IgD-negative memory B cell (primary cell): ENCODE results near the gene SMC5. TPM values are rescaled to one million over a fixed set of nuclear protein-coding genes. Genes with fewer than 3 reads are reported as not detected.

Experiments used
- H3K27ac Mint-ChIP-seq, 3 donors: one replicate each; pipeline ENCODE4 v1.8.0; 2020 to 2022; ENCODE audit warnings: mild to moderate bottlenecking in 3 of 3, mixed read lengths in 3 of 3, moderate library complexity in 1 of 3
- H3K27me3 Mint-ChIP-seq: one replicate; pipeline ENCODE4 v1.8.0; 2021; ENCODE audit warnings: mixed read lengths
- H3K36me3 Mint-ChIP-seq: one replicate; pipeline ENCODE4 v1.8.0; 2020; ENCODE audit warnings: mild to moderate bottlenecking, mixed read lengths
- H3K4me1 Mint-ChIP-seq, 3 donors: one replicate each; pipeline ENCODE4 v1.8.0; 2020 to 2022; ENCODE audit warnings: mixed read lengths in 3 of 3, mild to moderate bottlenecking in 1 of 3
- H3K4me3 Mint-ChIP-seq, 4 donors: one replicate each; pipeline ENCODE4 v1.8.0; 2020 to 2022; ENCODE audit warnings: mild to moderate bottlenecking in 4 of 4, mixed read lengths in 4 of 4, moderate library complexity in 3 of 4
- H3K9me3 Mint-ChIP-seq, 3 donors: one replicate each; pipeline ENCODE4 v1.8.0; 2020 to 2021; ENCODE audit warnings: mixed read lengths in 3 of 3, mild to moderate bottlenecking in 1 of 3
- polyA plus RNA-seq: library from polyadenylated mRNA; unstranded; fragments of 300-500 nt; fragmentation: Illumina TruSeq; gene quantifications from one replicate; pipeline ENCODE4 v1.2.3, GENCODE V29; 2021

SMC5 gene
- polyA plus RNA-seq, 1 donor from 2014 or later, result 14.3 TPM

DNA sequence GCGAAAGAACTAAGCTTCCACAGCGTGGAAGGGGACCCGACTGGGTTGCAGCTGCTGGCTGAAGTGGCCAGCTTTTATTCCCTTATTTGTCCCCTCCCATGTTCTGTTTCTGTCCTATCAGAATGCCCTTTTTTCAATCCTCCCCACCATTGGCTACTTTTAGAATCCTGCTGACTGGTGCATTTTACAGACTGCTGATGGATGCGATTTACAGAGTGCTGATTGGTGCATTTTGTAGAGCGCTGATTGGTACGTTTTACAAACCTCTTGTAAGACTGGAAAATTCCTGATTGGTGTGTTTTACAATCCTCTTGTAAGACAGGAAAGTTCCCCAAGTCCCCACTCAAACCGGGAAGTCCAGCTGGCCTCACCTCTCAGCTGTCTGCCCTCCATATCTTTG is 105.0 kb downstream of the SMC5 start:
- Mint-ChIP-seq H3K36me3 (no peaks in the 10 kb centered on the region), H3K4me1 (no peaks in the 10 kb centered on the region), H3K4me3 (no peak overlapping the region), H3K27ac (no peak overlapping the region), H3K27me3 (no peaks in the 10 kb centered on the region), H3K9me3 (no peaks in the 10 kb centered on the region)

DNA sequence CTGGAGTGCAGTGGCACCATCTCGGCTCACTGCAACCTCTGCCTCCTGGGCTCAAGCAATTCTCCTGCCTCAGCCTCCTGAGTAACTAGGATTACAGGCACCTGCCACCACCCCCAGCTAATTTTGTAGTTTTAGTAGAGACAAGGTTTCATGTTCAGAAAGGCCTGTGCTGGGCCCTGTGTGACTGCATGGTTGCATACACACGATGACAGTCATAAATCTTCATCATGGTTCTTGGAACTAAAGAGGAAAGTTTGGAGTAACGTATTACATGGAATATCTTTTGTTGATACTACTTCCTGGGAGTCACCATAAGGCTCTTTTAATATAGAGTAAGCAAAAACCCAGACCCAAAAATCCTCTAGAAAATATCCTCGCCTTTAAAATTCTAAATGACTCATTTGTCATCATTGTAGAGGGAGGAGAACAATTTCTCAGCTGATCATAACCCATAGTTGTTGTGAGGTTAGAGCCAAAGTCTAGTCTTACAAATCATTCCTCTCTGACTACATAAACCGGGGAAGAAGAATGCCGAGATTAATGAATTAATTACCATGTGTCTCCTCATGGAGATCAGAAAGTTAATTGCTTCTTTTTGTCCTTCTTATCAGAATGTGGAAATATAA is 108.6 kb downstream of the SMC5 start:
- Mint-ChIP-seq H3K27ac (no peak overlapping the region), H3K9me3 (no peaks in the 10 kb centered on the region), H3K36me3 (no peaks in the 10 kb centered on the region), H3K4me1 (no peaks in the 10 kb centered on the region), H3K27me3 (no peaks in the 10 kb centered on the region), H3K4me3 (no peak overlapping the region)

DNA sequence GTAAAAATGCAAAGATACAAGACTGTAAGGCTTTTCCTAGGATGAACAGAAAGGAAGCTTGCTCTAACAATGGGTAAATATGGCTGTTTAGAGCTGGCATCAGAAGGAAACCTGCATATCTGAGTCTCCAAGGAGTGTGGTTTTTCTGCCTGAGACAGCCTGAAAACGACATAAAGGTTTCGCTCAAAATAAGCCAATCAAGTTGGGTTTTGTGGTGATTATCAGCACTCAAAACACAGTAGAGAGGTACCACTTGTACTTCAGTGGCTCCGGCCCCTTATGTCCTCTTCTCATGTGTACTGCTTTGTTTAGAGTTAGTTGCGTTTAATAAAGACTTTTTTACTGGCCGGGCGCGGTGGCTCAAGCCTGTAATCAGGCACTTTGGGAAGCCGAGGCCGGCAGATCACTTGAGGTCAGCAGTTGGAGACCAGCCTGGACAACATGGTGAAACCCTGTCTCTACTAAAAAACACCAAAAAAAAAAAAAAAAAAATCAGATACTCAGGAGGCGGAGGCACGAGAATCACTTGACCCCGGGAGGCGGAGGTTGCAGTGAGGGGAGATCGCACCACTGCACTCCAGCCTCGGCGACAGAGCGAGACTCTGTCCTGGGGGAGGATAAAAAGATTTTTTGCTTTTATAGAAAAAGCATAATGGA is 116.3 kb downstream of the SMC5 start:
- Mint-ChIP-seq H3K27ac (no peak overlapping the region), H3K27me3 (no peaks in the 10 kb centered on the region), H3K4me3 (no peak overlapping the region), H3K4me1 (no peaks in the 10 kb centered on the region), H3K36me3 (no peaks in the 10 kb centered on the region), H3K9me3 (no peaks in the 10 kb centered on the region)

GRCh38 chr9:70382046-70382708 is 123.4 kb downstream of the SMC5 start:
- Mint-ChIP-seq H3K9me3 (no peaks in the 10 kb centered on the region), H3K4me1 (peaks cover 0 to 3% (median 0%) of the 10 kb centered on the region in 3 donors), H3K27me3 (no peaks in the 10 kb centered on the region), H3K27ac (peak overlapping the region in 1 of 3 donors; percentile 46), H3K36me3 (peaks cover 4% of the 10 kb centered on the region), H3K4me3 (no peak overlapping the region)

- peak overlapping the region in 1 of 4 donors; percentile 10 for H3K4me3 Mint-ChIP-seq
- peaks cover 0 to 3% (median 0%) of the 10 kb centered on the region in 3 donors for H3K4me1 Mint-ChIP-seq
- peak overlapping the region in 1 of 3 donors; percentile 46 for H3K27ac Mint-ChIP-seq
- no peaks in the 10 kb centered on the region for H3K9me3 Mint-ChIP-seq
- H3K27me3 Mint-ChIP-seq, result no peaks in the 10 kb centered on the region
- peaks cover 6% of the 10 kb centered on the region for H3K36me3 Mint-ChIP-seq
Measured at GRCh38 chr9:70382709-70383605, 124.2 kb downstream of the SMC5 start.

GRCh38 chr9:70385426-70385825 is 126.6 kb downstream of the SMC5 start:
- Mint-ChIP-seq H3K27ac (no peak overlapping the region), H3K4me3 (no peak overlapping the region), H3K36me3 (peaks cover 9% of the 10 kb centered on the region), H3K9me3 (no peaks in the 10 kb centered on the region), H3K4me1 (peaks cover 2 to 10% (median 7%) of the 10 kb centered on the region in 3 donors), H3K27me3 (no peaks in the 10 kb centered on the region)

- Mint-ChIP-seq H3K27me3 (no peaks in the 10 kb centered on the region), H3K36me3 (peaks cover 8% of the 10 kb centered on the region), H3K4me3 (no peak overlapping the region), H3K9me3 (no peaks in the 10 kb centered on the region), H3K27ac (peak overlapping the region in 1 of 3 donors; percentile 53), H3K4me1 (peaks cover 12 to 31% (median 18%) of the 10 kb centered on the region in 3 donors)
Measured at GRCh38 chr9:70387663-70388062, 128.9 kb downstream of the SMC5 start.

DNA sequence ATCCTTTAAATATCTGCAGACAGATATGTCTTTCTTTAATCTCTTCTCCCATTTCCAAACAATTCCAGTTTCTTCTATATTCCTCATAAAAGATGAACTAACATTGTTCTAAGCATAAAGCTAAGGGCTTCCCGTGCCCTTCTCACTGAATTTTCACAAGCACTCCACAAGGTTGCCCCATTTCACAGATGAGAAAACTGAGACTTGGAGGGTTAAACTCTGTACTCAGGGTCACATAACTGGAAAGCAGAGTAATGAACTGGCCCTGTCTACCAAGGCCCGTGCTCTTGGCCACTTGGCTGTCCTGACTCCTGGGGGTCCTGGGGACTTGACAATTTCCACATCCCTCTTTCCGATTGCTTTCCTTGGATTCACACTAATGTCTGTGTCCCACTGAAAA is 130.4 kb downstream of the SMC5 start:
- Mint-ChIP-seq H3K9me3 (no peaks in the 10 kb centered on the region), H3K27ac (no peak overlapping the region), H3K27me3 (no peaks in the 10 kb centered on the region), H3K4me3 (peak overlapping the region in 1 of 4 donors; percentile 40), H3K36me3 (peaks cover 8% of the 10 kb centered on the region), H3K4me1 (peaks cover 11 to 37% (median 21%) of the 10 kb centered on the region in 3 donors)

- Mint-ChIP-seq H3K4me3 (peak overlapping the region in 1 of 4 donors; percentile 40), H3K27me3 (no peaks in the 10 kb centered on the region), H3K36me3 (peaks cover 8% of the 10 kb centered on the region), H3K9me3 (no peaks in the 10 kb centered on the region), H3K4me1 (peaks cover 11 to 37% (median 21%) of the 10 kb centered on the region in 3 donors), H3K27ac (no peak overlapping the region)
Measured at GRCh38 chr9:70389621-70390266, 131.0 kb downstream of the SMC5 start.

- Mint-ChIP-seq H3K4me3 (no peak overlapping the region), H3K36me3 (peaks cover 8% of the 10 kb centered on the region), H3K4me1 (peaks cover 11 to 41% (median 21%) of the 10 kb centered on the region in 3 donors), H3K9me3 (no peaks in the 10 kb centered on the region), H3K27ac (peak overlapping the region in 1 of 3 donors; percentile 20), H3K27me3 (no peaks in the 10 kb centered on the region)
Measured at GRCh38 chr9:70390933-70391341, 132.2 kb downstream of the SMC5 start.

DNA sequence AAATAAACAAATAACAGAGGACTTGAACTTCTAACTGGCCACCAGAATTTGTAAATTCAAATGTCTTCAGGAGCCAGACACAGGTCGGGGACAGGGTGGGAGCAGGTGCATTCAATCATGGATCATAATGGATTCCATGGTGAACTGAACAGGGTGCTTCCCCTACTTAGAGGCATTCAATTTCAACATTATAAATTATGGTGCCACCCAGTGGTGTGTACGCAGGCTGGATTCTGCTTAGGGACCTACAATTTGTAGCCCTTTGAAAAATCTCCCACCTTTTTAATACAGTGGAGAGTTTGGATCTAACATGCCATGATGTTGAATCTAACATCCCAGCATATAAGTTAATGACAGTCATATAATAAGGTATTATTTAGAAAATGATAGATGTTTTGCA is 133.4 kb downstream of the SMC5 start:
- peaks cover 5% of the 10 kb centered on the region for H3K36me3 Mint-ChIP-seq
- no peaks in the 10 kb centered on the region for H3K27me3 Mint-ChIP-seq
- no peak overlapping the region for H3K4me3 Mint-ChIP-seq
- H3K9me3 Mint-ChIP-seq, result no peaks in the 10 kb centered on the region
- peaks cover 15 to 43% (median 21%) of the 10 kb centered on the region in 3 donors for H3K4me1 Mint-ChIP-seq
- no peak overlapping the region for H3K27ac Mint-ChIP-seq

DNA sequence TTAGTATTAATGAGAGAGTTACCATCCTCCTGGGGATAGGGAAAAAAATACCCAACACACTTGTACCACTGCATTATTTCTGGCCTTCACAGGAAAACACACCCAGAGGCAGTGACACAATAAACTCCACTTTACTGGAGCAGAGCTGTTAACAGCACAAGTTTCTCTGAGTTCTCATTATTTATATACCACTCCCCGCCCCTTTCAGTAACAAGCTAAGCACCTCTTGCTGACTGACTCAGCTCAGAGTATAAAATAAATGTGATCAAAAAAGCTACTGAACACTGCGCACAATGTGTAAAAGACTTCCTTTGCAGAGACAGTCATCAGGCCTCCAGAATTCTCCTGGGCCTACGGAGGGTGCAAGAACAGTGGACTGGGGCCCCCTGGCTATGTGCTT is 134.1 kb downstream of the SMC5 start:
- H3K36me3 Mint-ChIP-seq, result peaks cover 3% of the 10 kb centered on the region
- H3K4me1 Mint-ChIP-seq, result peaks cover 22 to 48% (median 22%) of the 10 kb centered on the region in 3 donors
- H3K9me3 Mint-ChIP-seq, result no peaks in the 10 kb centered on the region
- peak overlapping the region in 1 of 3 donors; percentile 30 for H3K27ac Mint-ChIP-seq
- H3K27me3 Mint-ChIP-seq, result no peaks in the 10 kb centered on the region
- H3K4me3 Mint-ChIP-seq, result no peak overlapping the region

GRCh38 chr9:70395652-70396051 is 136.9 kb downstream of the SMC5 start:
- H3K27ac Mint-ChIP-seq, result peak overlapping the region in 1 of 3 donors; percentile 62
- H3K4me1 Mint-ChIP-seq, result peaks cover 23 to 58% (median 33%) of the 10 kb centered on the region in 3 donors
- H3K4me3 Mint-ChIP-seq, result no peak overlapping the region
- no peaks in the 10 kb centered on the region for H3K27me3 Mint-ChIP-seq
- H3K9me3 Mint-ChIP-seq, result no peaks in the 10 kb centered on the region
- H3K36me3 Mint-ChIP-seq, result no peaks in the 10 kb centered on the region

DNA sequence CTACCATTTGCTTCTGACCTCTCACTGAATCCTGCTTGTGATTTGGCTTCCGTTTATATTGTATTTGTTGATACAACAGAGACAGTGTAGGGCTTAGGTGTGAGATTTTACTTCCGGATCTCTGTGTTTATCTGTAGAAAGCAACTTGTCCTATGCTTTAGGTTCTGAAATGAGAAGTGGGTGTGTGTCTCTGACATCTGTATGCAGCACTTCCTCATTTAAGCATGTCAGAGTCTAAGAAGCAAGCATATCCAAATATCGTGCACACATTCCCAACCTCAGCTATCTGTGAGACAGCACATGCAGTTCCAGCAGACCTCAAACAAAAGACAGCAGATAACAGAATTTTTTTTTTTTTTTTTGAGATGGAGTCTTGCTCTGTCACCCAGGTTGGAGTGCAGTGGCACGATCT is 139.4 kb downstream of the SMC5 start:
- Mint-ChIP-seq H3K4me1 (peaks cover 10 to 44% (median 28%) of the 10 kb centered on the region in 3 donors), H3K27ac (peak overlapping the region; percentile 33 to 94 (median 93)), H3K4me3 (peak overlapping the region; percentile 0 to 73 (median 52)), H3K36me3 (no peaks in the 10 kb centered on the region), H3K27me3 (no peaks in the 10 kb centered on the region), H3K9me3 (no peaks in the 10 kb centered on the region)
